ENCODE data around the gene PI4KA.
"Not testable (repeated sequence)": the region's sequence is repeated elsewhere in the genome, so short reads cannot be mapped to it uniquely, and the experiment has no call there.

The PI4KA gene

GRCh38 chr22:20662524-20663036, 196.0 kb downstream of the PI4KA start:
- DNase-seq: not testable (repeated sequence)

- no peak for DNase-seq
Observed at GRCh38 chr22:20661473-20661872, 197.1 kb downstream of the PI4KA start.

GRCh38 chr22:20660441-20661054, 198.1 kb downstream of the PI4KA start:
- DNase-seq: no peak

DNA sequence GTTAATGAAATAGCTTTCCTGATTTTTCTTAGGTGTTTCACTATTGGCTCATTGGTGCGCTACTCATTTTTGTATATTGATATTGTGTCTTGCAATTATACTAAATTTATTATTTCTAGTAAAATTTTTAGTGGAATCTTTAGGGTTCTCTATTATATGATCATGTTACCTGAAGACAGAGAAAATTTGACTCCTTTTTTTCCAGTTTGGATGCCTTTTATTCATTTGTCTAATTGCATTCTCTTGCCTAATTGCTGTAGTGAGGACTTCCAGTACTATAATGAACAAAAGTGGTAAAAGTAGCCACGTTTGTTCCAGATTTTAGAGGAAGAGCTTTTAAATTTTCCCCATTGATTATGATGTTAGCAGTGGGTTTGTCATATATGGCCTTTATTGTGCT, 198.7 kb downstream of the PI4KA start:
- DNase-seq: no peak

- no peak for DNase-seq
Observed at GRCh38 chr22:20659258-20659657, 199.4 kb downstream of the PI4KA start.

DNA sequence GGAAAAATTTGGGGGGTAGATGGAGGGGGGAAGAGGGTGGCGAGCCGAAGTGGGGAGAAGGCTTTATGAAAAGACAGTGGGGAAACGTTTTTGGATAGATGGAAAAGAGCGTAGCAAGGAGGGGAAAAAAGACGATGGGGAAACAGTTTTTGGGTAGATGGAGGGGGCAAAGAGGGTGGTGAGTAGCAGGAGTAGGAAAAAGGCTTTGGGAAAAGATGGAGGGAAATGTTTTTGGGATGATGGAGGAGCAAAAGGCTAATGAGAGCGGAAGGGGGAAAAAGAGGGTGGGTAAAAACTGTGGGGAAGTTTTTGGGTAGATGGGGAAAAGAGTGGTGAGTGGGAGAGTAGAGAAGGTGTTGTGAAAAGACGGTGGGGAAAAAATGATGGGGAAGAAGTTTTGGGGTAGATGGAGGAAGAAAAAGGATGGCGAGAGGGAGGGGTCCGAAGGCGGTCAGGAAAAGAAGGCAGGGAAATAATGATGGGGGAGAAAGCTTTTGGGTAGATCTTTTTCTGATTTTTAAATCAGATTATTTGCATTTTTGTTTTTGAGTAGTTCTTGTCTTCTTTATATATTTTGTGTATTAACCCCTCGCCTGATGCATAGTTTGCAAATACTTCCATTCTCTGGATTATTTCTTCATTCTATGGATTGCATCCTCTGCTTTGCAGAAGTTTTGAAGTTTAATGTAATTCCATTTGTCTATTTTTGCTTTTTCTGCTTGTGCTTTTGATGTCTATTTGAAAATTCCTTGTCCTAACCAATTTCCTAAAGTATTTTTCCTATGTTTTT, 200.0 kb downstream of the PI4KA start:
- DNase-seq: no peak

DNA sequence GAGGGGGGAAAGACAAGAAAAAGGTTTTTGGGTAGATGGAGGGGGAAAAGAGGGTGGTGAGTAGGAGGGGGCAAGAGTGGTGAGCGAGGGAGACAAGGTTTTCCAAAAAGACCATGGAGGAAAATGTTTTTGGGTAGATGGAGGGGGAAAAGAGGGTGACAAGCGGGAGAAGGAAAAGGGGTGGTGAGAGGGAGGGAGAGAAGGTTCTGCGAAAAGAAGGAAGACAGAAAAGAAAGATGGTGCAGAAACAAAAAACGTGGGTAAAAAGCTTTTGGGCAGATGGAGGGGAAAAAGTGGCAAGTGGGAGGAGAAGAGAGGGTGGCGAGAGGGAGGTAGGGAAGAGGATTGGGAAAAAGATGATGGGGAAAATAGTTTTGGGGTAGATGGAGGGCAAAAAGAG, 200.6 kb downstream of the PI4KA start:
- DNase-seq: no peak
